Pancreas (tissue), 10 donors: ENCODE results near the gene POLE4. TPM values are rescaled to one million over a fixed set of nuclear protein-coding genes. Genes with fewer than 3 reads are reported as not detected.

Experiments
- ATAC-seq, 4 donors: fragments of 200-7000 bp; cut with Tn5 transposase; one replicate each; pipeline versions ENCODE4 v1.8.0 to v1.9.1; 2020; ENCODE audit warnings: mild to moderate bottlenecking in 4 of 4, moderate library complexity in 4 of 4
- DNase-seq, 6 donors: peaks; one replicate each; pipeline ENCODE4 v3.0.0-alpha.2; 2020
- FAIRE-seq: peaks from 2 replicates; lab custom pipeline; 2012; peaks lifted over from hg19 to GRCh38; lab: Jason Lieb, UNC
- H3K27ac ChIP-seq, 4 donors: fragments of 200-600 bp; sonication (generic); 1 replicate in 3 of 4; 2 replicates in 1 of 4; pipeline versions ENCODE4 v1.5.0 to v1.8.0; 2020
- H3K27me3 ChIP-seq, 4 donors: fragments of 200-600 bp; one replicate each; pipeline ENCODE4 v1.8.0; 2021
- H3K36me3 ChIP-seq, 3 donors: fragments of 200-600 bp; sonication (generic) in 1 of 3; one replicate each; pipeline versions ENCODE4 v1.5.0 to v1.8.0; 2020 to 2021
- H3K4me1 ChIP-seq, 3 donors: fragments of 200-600 bp; one replicate each; pipeline ENCODE4 v1.8.0; 2021
- H3K4me3 ChIP-seq, 4 donors: fragments of 200-600 bp; sonication (generic) in 2 of 4; one replicate each; pipeline versions ENCODE4 v1.5.0 to v1.8.0; 2020 to 2021
- H3K9me3 ChIP-seq, 4 donors: fragments of 200-600 bp; one replicate each; pipeline ENCODE4 v1.8.0; 2021
- CTCF ChIP-seq, 4 donors: fragments of 200-600 bp; sonication (generic) in 3 of 4; IDR thresholded peaks; one replicate each; pipeline versions ENCODE4 v1.5.0 to v1.8.0; 2021; ENCODE audit warnings: antibody characterized with exemption in 4 of 4
- WGBS, 2 donors: extraction: QIAGEN DNeasy Blood & Tissue Kit; methylation state at CpG; one replicate each; pipeline ENCODE4 v1.1.7; 2013; 5-methylcytosine and 5-hydroxymethylcytosine counted together
- intact Hi-C, 3 donors: fragments of 100-400 bp; cut with DNase I; formaldehyde crosslinking; loops; one replicate each; pipeline versions ENCODE4 v1.11.1 to v1.14.2; 2022
- polyA plus RNA-seq, 2 donors: library from polyadenylated mRNA; stranded (reverse); fragments of 200-250 nt; gene quantifications; one replicate each; pipeline ENCODE4 v1.2.3, GENCODE V29; 2013
- total RNA-seq, 6 donors: library from RNA; stranded (reverse); fragmentation: NEBNext Ultra II Directional in 4 of 6; extraction: Animal tissue kit (Norgen Biotek cat#: 25700) in 4 of 6; gene quantifications; one replicate each; pipeline versions ENCODE4 v1.2.1 to v1.2.4, GENCODE V29; 2021 to 2023
- donor health status: healthy with polysubstance abuse.
- donor health status: DM: no; HTN: no; CAD: no; lungs with moderate emphysema.
- donor health status: DM: no; HTN: no; CAD: no.
- donor health status: control.
- donor health status: control.
- donor health status: Bipolar disorder and iron deficiency.
- donor health status: DM: yes; HTN: yes; CAD: no.
- donor health status: DM: no; HTN: no; CAD: no.
- donor health status: DM: no; HTN: no; CAD: no.
- donor health status: DM: yes; HTN: yes; CAD: no.

POLE4 gene
- total and polyA plus RNA-seq, 8 donors = 10.0 to 22.6 (median 18.2) TPM

- DNase-seq (no peak), FAIRE-seq (no peak), ATAC-seq (no peak)
- Histone ChIP-seq H3K9me3 (no peaks in the 10 kb centered on the region), H3K27me3 (no peaks in the 10 kb centered on the region), H3K4me1 (no peaks in the 10 kb centered on the region), H3K27ac (no peak overlapping the region), H3K4me3 (no peak overlapping the region), H3K36me3 (no peaks in the 10 kb centered on the region)
- WGBS, 2 donors = 95 to 99% methylated on average over 4 of the region's 4 CpGs
- no peak for TF ChIP-seq CTCF (IDR thresholded peaks at IDR 0.05)
- intact Hi-C loops = no loop called here
Measured at GRCh38 chr2:75007061-75007460, 48.6 kb downstream of the POLE4 start.

- no peaks in the 10 kb centered on the region for H3K4me1 ChIP-seq
- DNase-seq (no peak), ATAC-seq (no peak), FAIRE-seq (no peak)
- intact Hi-C loops = no loop called here
- 85 to 88% methylated on average over 4 of the region's 4 CpGs for WGBS, 2 donors
- TF ChIP-seq CTCF (IDR thresholded peaks at IDR 0.05) = no peak
- H3K36me3 ChIP-seq = no peaks in the 10 kb centered on the region
- H3K27ac ChIP-seq = no peak overlapping the region
- no peaks in the 10 kb centered on the region for H3K27me3 ChIP-seq
- H3K4me3 ChIP-seq = no peak overlapping the region
- H3K9me3 ChIP-seq = no peaks in the 10 kb centered on the region
Measured at GRCh38 chr2:75007819-75008218, 49.4 kb downstream of the POLE4 start.

GRCh38 chr2:75010571-75010970 lies 52.1 kb downstream of the POLE4 start:
- no peak overlapping the region for H3K4me3 ChIP-seq
- intact Hi-C loops = no loop called here
- no peak overlapping the region for H3K27ac ChIP-seq
- no peak for TF ChIP-seq CTCF (IDR thresholded peaks at IDR 0.05)
- no peaks in the 10 kb centered on the region for H3K9me3 ChIP-seq
- 94% methylated on average over 1 of the region's 1 CpG for WGBS, 2 donors
- DNase-seq (no peak), FAIRE-seq (no peak), ATAC-seq (no peak)
- no peaks in the 10 kb centered on the region for H3K36me3 ChIP-seq
- H3K4me1 ChIP-seq = no peaks in the 10 kb centered on the region
- no peaks in the 10 kb centered on the region for H3K27me3 ChIP-seq

GRCh38 chr2:75012080-75012479 lies 53.6 kb downstream of the POLE4 start:
- intact Hi-C loops = no loop called here

More at GRCh38 chr2:75012080-75012479, 53.6 kb downstream of the POLE4 start:
- Histone ChIP-seq H3K9me3 (no peaks in the 10 kb centered on the region), H3K27ac (no peak overlapping the region), H3K4me1 (no peaks in the 10 kb centered on the region), H3K27me3 (no peaks in the 10 kb centered on the region), H3K4me3 (no peak overlapping the region), H3K36me3 (no peaks in the 10 kb centered on the region)
- WGBS, 2 donors = 68 to 89% methylated on average over 8 of the region's 8 CpGs
- FAIRE-seq (no peak), DNase-seq (no peak), ATAC-seq (no peak)
- no peak for TF ChIP-seq CTCF (IDR thresholded peaks at IDR 0.05)
